Panc1 (cell line): Measurements from ENCODE around the gene LDHD. TPM values are rescaled to one million over a fixed set of nuclear protein-coding genes. Genes with fewer than 3 reads are reported as not detected.
A peak's percentile ranks its signal among the peaks of the same experiment; 100 is the strongest.

Experiments
- ATAC-seq: fragments of 200-7000 bp; cut with Tn5 transposase; 2 replicates; pipeline ENCODE4 v1.9.1; 2020; ENCODE audit warnings: mild to moderate bottlenecking, moderate library complexity
- BruUV-seq: library from RNA; stranded (reverse); fragments of 400-500 nt; replicated peaks from 2 replicates; lab custom pipeline; 2021; lab: Mats Ljungman, UMichigan
- CTCF ChIA-PET: fragments of 300-600 bp; sonication (Branson Sonifier 250); formaldehyde crosslinking; loops from one replicate; lab custom pipeline; 2022; ENCODE audit warnings: antibody characterized with exemption; lab: Charles Lee
- POLR2A ChIA-PET: fragments of 300-600 bp; sonication (Branson Sonifier 250); formaldehyde crosslinking; loops from one replicate; lab custom pipeline; 2022; ENCODE audit warnings: antibody characterized with exemption; lab: Charles Lee
- DNase-seq: peaks from one replicate; pipeline ENCODE4 v3.0.0-alpha.2; 2010; ENCODE audit warnings: low read depth, low spot score
- H3K27ac ChIP-seq: 2 replicates; pipeline ENCODE4 v1.5.1; 2011; ENCODE audit warnings: mild to moderate bottlenecking, low read length, inconsistent platforms
- H3K27me3 ChIP-seq: fragments of 200-500 bp; sonication (Bioruptor generic); 2 replicates; pipeline ENCODE4 v1.6.0; 2014; ENCODE audit warnings: low read length, inconsistent platforms; ENCODE audit not compliant: control insufficient read depth, insufficient read depth
- H3K36me3 ChIP-seq: fragments of 200-500 bp; sonication (Bioruptor generic); 2 replicates; pipeline ENCODE4 v1.5.1; 2014; ENCODE audit warnings: inconsistent platforms, mild to moderate bottlenecking, low read length, moderate library complexity; ENCODE audit not compliant: control insufficient read depth, insufficient read depth
- H3K4me1 ChIP-seq: 2 replicates; pipeline ENCODE4 v1.5.1; 2011; ENCODE audit warnings: inconsistent platforms, mild to moderate bottlenecking, low read length, moderate library complexity; ENCODE audit not compliant: control insufficient read depth, insufficient read depth
- H3K4me3 ChIP-seq, 2 experiments: 2 replicates each; pipeline ENCODE4 v1.5.1; 2011 to 2012; ENCODE audit warnings: low read depth in 2 of 2, low read length in 2 of 2, mild to moderate bottlenecking in 2 of 2, inconsistent platforms in 1 of 2, moderate library complexity in 1 of 2
- H3K9me3 ChIP-seq: fragments of 200-500 bp; sonication (Bioruptor generic); 2 replicates; pipeline ENCODE4 v1.5.1; 2014; ENCODE audit warnings: low read depth, mild to moderate bottlenecking, inconsistent platforms, low read length, moderate library complexity; ENCODE audit not compliant: control insufficient read depth, insufficient read depth
- POLR2AphosphoS5 ChIP-seq: IDR thresholded peaks from 2 replicates; pipeline ENCODE4 v1.6.1; 2012; ENCODE audit warnings: mild to moderate bottlenecking, low read depth, low read length, moderate library complexity
- SIN3A ChIP-seq: IDR thresholded peaks from 2 replicates; pipeline ENCODE4 v1.6.1; 2012; ENCODE audit warnings: low read depth, mild to moderate bottlenecking, low read length, moderate library complexity, borderline replicate concordance; ENCODE audit not compliant: insufficient read depth
- TCF7L2 ChIP-seq: IDR thresholded peaks from 2 replicates; pipeline ENCODE4 v1.6.1; 2011; ENCODE audit warnings: mild to moderate bottlenecking, low read depth, low read length, inconsistent platforms
- in situ Hi-C: cut with HindIII; loops from 2 replicates; pipeline ENCODE4 v1.10.0; 2016; ENCODE audit warnings: low sequenced_read_pairs, low pct_unique_long_range_greater_than_20kb
- intact Hi-C: fragments of 100-400 bp; cut with micrococcal nuclease; formaldehyde crosslinking; loops from one replicate; pipeline ENCODE4 v1.10.0; 2022; ENCODE audit not compliant: unreplicated experiment
- total RNA-seq: library from RNA; stranded (reverse); gene quantifications from one replicate; pipeline ENCODE4 v1.2.1, GENCODE V29; 2021; ENCODE audit not compliant: unreplicated experiment
- TF ChIP-seq, protein P1 (sequence below): fragments of 450-650 bp; IDR thresholded peaks from 2 replicates; pipeline ENCODE4 v1.5.1; 2017; ENCODE audit warnings: mild to moderate bottlenecking
- TF ChIP-seq, protein P2 (sequence below), 2 experiments: IDR thresholded peaks; 2 replicates each; pipeline ENCODE4 v1.6.1; 2011 to 2012; ENCODE audit warnings: low read depth in 2 of 2, control low read depth in 1 of 2, low read length in 1 of 2, mild to moderate bottlenecking in 1 of 2, moderate library complexity in 1 of 2; ENCODE audit not compliant: insufficient read depth in 1 of 2

LDHD gene
- total RNA-seq, 1 experiment from 2014 or later: 3.1 TPM

DNA sequence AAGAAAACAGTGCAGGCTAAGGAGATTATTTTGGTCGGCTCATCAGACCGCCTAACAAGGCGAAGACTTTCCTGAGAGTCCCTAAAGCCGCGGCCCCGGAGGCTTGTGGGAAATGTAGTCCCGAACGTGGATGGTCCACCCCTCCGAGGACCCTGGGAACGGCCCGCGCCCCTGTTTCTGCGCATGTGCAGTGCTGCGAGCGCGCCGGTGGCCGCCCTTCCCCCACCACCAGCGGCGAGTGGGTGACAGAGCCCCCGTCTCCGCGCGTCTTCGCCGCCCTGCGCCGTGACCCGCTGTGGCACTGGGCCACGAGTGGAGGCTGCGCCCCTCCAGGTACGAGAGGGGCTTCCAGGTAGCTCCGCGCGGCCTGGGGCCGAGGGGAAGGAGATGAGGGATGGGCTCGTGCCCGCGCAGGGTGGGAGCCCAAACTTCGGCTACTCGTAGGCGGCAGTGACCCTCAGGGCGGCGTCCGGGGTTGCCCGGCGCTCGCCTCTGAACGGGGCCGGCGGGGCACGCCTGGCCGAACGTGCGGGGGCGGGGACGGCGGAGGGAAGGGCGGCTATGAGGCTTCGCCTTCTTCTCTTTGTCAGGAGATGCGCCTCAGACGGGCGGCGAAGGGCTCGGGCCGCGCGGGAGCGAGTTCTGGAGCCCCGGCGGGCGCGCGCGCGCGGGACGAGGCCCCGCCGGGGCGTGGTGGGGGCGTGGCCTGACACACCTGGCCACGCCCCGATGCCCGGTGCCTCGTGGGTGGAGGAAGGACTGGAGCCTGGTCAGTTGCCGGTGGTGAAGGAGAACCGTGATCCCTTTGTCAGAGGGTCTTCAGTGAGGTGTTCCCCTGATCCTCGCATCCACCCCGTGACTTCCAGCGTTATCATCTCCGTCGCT, 32.0 kb upstream of the LDHD start, which contains the start of gene ZFP1:
Gene ZFP1 (plus strand): TSS at position 214 of the 885 bp plus-strand sequence. CDS start 4,428 bp downstream, outside the sequence.
- TF ChIP-seq SIN3A (no peak), TCF7L2 (no peak), POLR2AphosphoS5 (peak; percentile 56)
- in situ Hi-C loops (no loop called here), intact Hi-C loops (no loop called here)
- CTCF ChIA-PET: no interaction called here
- DNase-seq (no peak), ATAC-seq (peak; percentile 95)
- no TSS peak for BruUV-seq
- no peaks in the 10 kb centered on the region for H3K4me1 ChIP-seq
- POLR2A ChIA-PET: interaction anchor here (0.6 kb wide), 1 partner anchor 24 kb away, joined by 4 read pairs; no protein-coding TSS in a partner anchor
- H3K27me3 ChIP-seq: no peaks in the 10 kb centered on the region
- peak within 1 kb of the TSS; percentile 76 to 85 for H3K4me3 ChIP-seq
- H3K27ac ChIP-seq: peak within 1 kb of the TSS; percentile 84
- peaks cover 24% of the 10 kb centered on the region; the same call in 1 of the 2 replicates for H3K9me3 ChIP-seq
- no peaks in the 10 kb centered on the region for H3K36me3 ChIP-seq

DNA sequence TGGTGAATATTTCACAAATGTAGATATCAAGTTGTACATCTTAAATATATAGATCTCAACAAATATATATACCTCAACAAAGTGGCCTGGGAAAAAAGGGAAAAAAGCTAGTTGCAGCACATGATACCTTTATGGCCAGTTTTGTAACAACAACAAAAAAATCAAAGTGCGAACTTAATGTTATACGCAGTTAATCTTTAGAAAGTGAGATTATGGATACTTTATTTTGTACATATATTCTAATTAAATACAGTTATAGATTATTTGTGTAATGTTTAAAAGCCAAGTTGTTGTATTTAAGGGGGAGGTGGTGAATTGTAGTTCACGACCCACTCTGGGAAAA, 31.4 kb upstream of the LDHD start:
- POLR2A ChIA-PET: no interaction called here
- in situ Hi-C loops (no loop called here), intact Hi-C loops (no loop called here)
- Histone ChIP-seq H3K36me3 (no peaks in the 10 kb centered on the region), H3K27ac (peak overlapping the region; percentile 24; the same call in 1 of the 2 replicates), H3K27me3 (no peaks in the 10 kb centered on the region), H3K4me3 (peak overlapping the region; percentile 76 to 85), H3K9me3 (peaks cover 20% of the 10 kb centered on the region; the same call in 1 of the 2 replicates), H3K4me1 (no peaks in the 10 kb centered on the region)
- no peak for DNase-seq
- ATAC-seq: no peak
- no TSS peak for BruUV-seq
- TF ChIP-seq POLR2AphosphoS5: no peak
- TF ChIP-seq, protein P1, sequence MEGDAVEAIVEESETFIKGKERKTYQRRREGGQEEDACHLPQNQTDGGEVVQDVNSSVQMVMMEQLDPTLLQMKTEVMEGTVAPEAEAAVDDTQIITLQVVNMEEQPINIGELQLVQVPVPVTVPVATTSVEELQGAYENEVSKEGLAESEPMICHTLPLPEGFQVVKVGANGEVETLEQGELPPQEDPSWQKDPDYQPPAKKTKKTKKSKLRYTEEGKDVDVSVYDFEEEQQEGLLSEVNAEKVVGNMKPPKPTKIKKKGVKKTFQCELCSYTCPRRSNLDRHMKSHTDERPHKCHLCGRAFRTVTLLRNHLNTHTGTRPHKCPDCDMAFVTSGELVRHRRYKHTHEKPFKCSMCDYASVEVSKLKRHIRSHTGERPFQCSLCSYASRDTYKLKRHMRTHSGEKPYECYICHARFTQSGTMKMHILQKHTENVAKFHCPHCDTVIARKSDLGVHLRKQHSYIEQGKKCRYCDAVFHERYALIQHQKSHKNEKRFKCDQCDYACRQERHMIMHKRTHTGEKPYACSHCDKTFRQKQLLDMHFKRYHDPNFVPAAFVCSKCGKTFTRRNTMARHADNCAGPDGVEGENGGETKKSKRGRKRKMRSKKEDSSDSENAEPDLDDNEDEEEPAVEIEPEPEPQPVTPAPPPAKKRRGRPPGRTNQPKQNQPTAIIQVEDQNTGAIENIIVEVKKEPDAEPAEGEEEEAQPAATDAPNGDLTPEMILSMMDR: no peak
- TF ChIP-seq SIN3A: no peak
- TF ChIP-seq TCF7L2: no peak
- TF ChIP-seq, protein P2, sequence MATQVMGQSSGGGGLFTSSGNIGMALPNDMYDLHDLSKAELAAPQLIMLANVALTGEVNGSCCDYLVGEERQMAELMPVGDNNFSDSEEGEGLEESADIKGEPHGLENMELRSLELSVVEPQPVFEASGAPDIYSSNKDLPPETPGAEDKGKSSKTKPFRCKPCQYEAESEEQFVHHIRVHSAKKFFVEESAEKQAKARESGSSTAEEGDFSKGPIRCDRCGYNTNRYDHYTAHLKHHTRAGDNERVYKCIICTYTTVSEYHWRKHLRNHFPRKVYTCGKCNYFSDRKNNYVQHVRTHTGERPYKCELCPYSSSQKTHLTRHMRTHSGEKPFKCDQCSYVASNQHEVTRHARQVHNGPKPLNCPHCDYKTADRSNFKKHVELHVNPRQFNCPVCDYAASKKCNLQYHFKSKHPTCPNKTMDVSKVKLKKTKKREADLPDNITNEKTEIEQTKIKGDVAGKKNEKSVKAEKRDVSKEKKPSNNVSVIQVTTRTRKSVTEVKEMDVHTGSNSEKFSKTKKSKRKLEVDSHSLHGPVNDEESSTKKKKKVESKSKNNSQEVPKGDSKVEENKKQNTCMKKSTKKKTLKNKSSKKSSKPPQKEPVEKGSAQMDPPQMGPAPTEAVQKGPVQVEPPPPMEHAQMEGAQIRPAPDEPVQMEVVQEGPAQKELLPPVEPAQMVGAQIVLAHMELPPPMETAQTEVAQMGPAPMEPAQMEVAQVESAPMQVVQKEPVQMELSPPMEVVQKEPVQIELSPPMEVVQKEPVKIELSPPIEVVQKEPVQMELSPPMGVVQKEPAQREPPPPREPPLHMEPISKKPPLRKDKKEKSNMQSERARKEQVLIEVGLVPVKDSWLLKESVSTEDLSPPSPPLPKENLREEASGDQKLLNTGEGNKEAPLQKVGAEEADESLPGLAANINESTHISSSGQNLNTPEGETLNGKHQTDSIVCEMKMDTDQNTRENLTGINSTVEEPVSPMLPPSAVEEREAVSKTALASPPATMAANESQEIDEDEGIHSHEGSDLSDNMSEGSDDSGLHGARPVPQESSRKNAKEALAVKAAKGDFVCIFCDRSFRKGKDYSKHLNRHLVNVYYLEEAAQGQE (IDR thresholded peaks at IDR 0.05; ENCODE audit: insufficient read depth in 1 of 2, low read depth in 2 of 2, low read length in 1 of 2): no peak
- CTCF ChIA-PET: no interaction called here
